K562 (cell line): ENCODE results near the gene MIS18A.

Experiments used
- CHD1 ChIP-seq: fragments of 200-600 bp; sonication (generic); IDR thresholded peaks from one replicate; pipeline ENCODE4 v1.6.1; 2012; ENCODE audit warnings: mild to moderate bottlenecking, moderate library complexity, low read length, inconsistent platforms
- CTCF ChIP-seq, 3 experiments: IDR thresholded peaks in 2 of 3; conservative IDR thresholded peaks in 1 of 3; 2 replicates each; pipeline ENCODE4 v1.5.1; 2011 to 2012; ENCODE audit warnings: low read length in 3 of 3, mild to moderate bottlenecking in 3 of 3, control low read depth in 2 of 3, improper control_type of control experiment in 1 of 3, inconsistent platforms in 1 of 3, low read depth in 1 of 3, mixed read lengths in 1 of 3, moderate library complexity in 1 of 3; ENCODE audit not compliant: insufficient read depth in 2 of 3
- GTF2A2 ChIP-seq: IDR thresholded peaks from 2 replicates; pipeline ENCODE4 v1.6.1; 2016; ENCODE audit warnings: mild to moderate bottlenecking, missing genetic modification characterization, missing compliant biosample characterization
- HDAC2 ChIP-seq: fragments of 450-650 bp; IDR thresholded peaks from 2 replicates; pipeline ENCODE4 v1.6.1; 2016; ENCODE audit warnings: mild to moderate bottlenecking
- MXI1 ChIP-seq: IDR thresholded peaks from 2 replicates; pipeline ENCODE4 v1.6.1; 2011; ENCODE audit warnings: low read depth, mild to moderate bottlenecking, improper control_type of control experiment, low read length
- POLR2AphosphoS5 ChIP-seq: IDR thresholded peaks from 2 replicates; pipeline ENCODE4 v1.6.1; 2011; ENCODE audit warnings: mild to moderate bottlenecking, low read depth, low read length, moderate library complexity; ENCODE audit not compliant: control insufficient read depth, insufficient read depth
- RBM14 ChIP-seq: fragments of 200-400 bp; formaldehyde crosslinking; IDR thresholded peaks from 2 replicates; pipeline ENCODE4 v1.6.1; 2018; ENCODE audit warnings: low read depth, mild to moderate bottlenecking, low read length, moderate library complexity, borderline replicate concordance; ENCODE audit not compliant: insufficient read depth
- RCOR1 ChIP-seq, 2 experiments: IDR thresholded peaks; 2 replicates each; pipeline ENCODE4 v1.6.1; 2012; ENCODE audit warnings: low read depth in 2 of 2, low read length in 2 of 2, borderline replicate concordance in 1 of 2, improper control_type of control experiment in 1 of 2
- SIRT6 ChIP-seq: IDR thresholded peaks from one replicate; pipeline ENCODE4 v1.6.1; 2012; ENCODE audit warnings: low read depth, mild to moderate bottlenecking, control low read depth, inconsistent platforms, low read length, moderate library complexity
- ZNF121 ChIP-seq: sonication (generic); formaldehyde crosslinking; conservative IDR thresholded peaks from 2 replicates; pipeline ENCODE4 v1.8.0; 2022; ENCODE audit warnings: missing genetic modification reagents
- ZNF24 ChIP-seq: fragments of 450-650 bp; IDR thresholded peaks from 2 replicates; pipeline ENCODE4 v1.6.1; 2016
- TF ChIP-seq, protein P1 (sequence below): sonication (generic); formaldehyde crosslinking; IDR thresholded peaks from 2 replicates; pipeline ENCODE4 v1.8.1; 2023; ENCODE audit warnings: mild to moderate bottlenecking, missing genetic modification reagents

DNA sequence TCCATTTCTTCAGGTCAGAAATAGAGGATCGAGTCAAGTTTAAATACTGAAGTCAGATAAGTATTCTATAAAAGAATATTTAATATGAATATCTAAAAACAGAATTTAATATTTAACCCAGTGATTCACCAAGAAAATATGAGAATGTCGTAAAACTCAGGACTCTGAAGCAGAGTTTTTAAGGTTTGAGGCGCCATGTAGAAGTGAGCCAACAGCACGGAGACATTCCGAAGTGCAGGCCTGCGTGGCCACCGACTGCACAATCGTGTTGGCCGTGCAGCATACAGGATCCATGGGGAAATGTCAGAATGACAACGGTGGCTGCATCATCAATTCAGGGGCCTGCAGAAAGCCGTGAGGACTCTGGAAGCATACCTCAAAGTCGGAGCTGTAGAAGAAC, 43.3 kb upstream of the MIS18A start:
- TF ChIP-seq ZNF24 (no peak), MXI1 (no peak), CHD1 (no peak), CTCF (IDR thresholded peaks at IDR 0.05 in 2 of 3, conservative IDR thresholded peaks at IDR 0.05 in 1 of 3; ENCODE audit: insufficient read depth in 2 of 3, low read depth in 1 of 3, low read length in 3 of 3) (no peak), RCOR1 (IDR thresholded peaks at IDR 0.05; ENCODE audit: borderline replicate concordance in 1 of 2, low read depth in 2 of 2, low read length in 2 of 2) (no peak), ZNF121 (CRISPR knock-in tag) (no peak), RBM14 (no peak), GTF2A2 (tag) (no peak), POLR2AphosphoS5 (no peak), SIRT6 (no peak), HDAC2 (no peak)
- TF ChIP-seq, protein P1, sequence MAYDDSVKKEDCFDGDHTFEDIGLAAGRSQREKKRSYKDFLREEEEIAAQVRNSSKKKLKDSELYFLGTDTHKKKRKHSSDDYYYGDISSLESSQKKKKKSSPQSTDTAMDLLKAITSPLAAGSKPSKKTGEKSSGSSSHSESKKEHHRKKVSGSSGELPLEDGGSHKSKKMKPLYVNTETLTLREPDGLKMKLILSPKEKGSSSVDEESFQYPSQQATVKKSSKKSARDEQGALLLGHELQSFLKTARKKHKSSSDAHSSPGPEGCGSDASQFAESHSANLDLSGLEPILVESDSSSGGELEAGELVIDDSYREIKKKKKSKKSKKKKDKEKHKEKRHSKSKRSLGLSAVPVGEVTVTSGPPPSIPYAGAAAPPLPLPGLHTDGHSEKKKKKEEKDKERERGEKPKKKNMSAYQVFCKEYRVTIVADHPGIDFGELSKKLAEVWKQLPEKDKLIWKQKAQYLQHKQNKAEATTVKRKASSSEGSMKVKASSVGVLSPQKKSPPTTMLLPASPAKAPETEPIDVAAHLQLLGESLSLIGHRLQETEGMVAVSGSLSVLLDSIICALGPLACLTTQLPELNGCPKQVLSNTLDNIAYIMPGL = no peak
